Skeletal muscle tissue (tissue), 4 donors: ENCODE results near the gene JARID2. TPM values are rescaled to one million over a fixed set of nuclear protein-coding genes. Genes with fewer than 3 reads are reported as not detected.

ENCODE experiments used
- H3K27ac ChIP-seq: one replicate; pipeline ENCODE4 v1.7.0; 2013; ENCODE audit warnings: mild to moderate bottlenecking, low read depth, low read length, inconsistent platforms
- H3K27me3 ChIP-seq, 3 donors: one replicate each; pipeline ENCODE4 v1.7.0; 2013; ENCODE audit warnings: low read length in 3 of 3; ENCODE audit not compliant: control insufficient read depth in 3 of 3, insufficient read depth in 3 of 3
- H3K36me3 ChIP-seq, 3 donors: one replicate each; pipeline ENCODE4 v1.7.0; 2013; ENCODE audit warnings: low read length in 3 of 3; ENCODE audit not compliant: control insufficient read depth in 3 of 3, insufficient read depth in 3 of 3
- H3K4me1 ChIP-seq, 3 donors: one replicate each; pipeline ENCODE4 v1.7.0; 2013; ENCODE audit warnings: low read length in 3 of 3, mild to moderate bottlenecking in 3 of 3; ENCODE audit not compliant: control insufficient read depth in 3 of 3, insufficient read depth in 3 of 3
- H3K4me3 ChIP-seq, 3 donors: one replicate each; pipeline ENCODE4 v1.7.0; 2013; ENCODE audit warnings: low read length in 3 of 3
- H3K9ac ChIP-seq, 3 donors: one replicate each; pipeline ENCODE4 v1.7.0; 2013; ENCODE audit warnings: low read length in 3 of 3, mild to moderate bottlenecking in 3 of 3, moderate library complexity in 2 of 3, low read depth in 1 of 3
- H3K9me3 ChIP-seq, 3 donors: one replicate each; pipeline ENCODE4 v1.7.0; 2013; ENCODE audit warnings: low read length in 3 of 3; ENCODE audit not compliant: control insufficient read depth in 3 of 3
- total RNA-seq: library from RNA; depleted of rRNA; stranded (reverse); fragments of >200 nt; gene quantifications from one replicate; pipeline ENCODE4 v1.2.3, GENCODE V29; 2014
- donor health status: Osteomylitis.

The JARID2 gene
- total RNA-seq, 1 donor from 2014 or later: 12.0 TPM

DNA sequence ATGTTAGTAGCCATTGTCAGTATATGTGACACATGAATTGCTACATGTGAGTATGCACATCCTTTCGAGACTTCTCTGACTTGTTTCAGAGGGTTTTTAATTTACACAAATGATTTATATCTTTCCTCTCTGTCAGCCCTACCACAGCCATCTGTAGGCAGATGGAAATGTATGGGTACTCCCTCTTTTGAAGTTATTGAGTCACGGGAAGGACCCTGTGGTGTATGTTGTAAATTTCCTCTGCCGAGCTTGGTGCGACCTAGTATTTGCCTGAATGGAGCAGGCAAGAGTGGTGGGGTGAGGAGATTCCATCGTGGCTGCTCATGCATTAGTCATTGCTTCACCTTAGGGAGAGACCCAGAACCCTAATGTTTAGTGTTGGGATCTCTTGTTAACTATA, 171.9 kb downstream of the JARID2 start:
- H3K9ac ChIP-seq: no peak overlapping the region
- peaks cover 25 to 38% (median 36%) of the 10 kb centered on the region in 3 donors for H3K4me1 ChIP-seq
- H3K27ac ChIP-seq: no peak overlapping the region
- H3K27me3 ChIP-seq: no peaks in the 10 kb centered on the region
- H3K9me3 ChIP-seq: peaks cover 0 to 2% (median 2%) of the 10 kb centered on the region in 3 donors
- H3K4me3 ChIP-seq: no peak overlapping the region
- no peaks in the 10 kb centered on the region for H3K36me3 ChIP-seq

- no peak overlapping the region for H3K27ac ChIP-seq
- peaks cover 17 to 38% (median 32%) of the 10 kb centered on the region in 3 donors for H3K4me1 ChIP-seq
- no peak overlapping the region for H3K9ac ChIP-seq
- peaks cover 0 to 2% (median 2%) of the 10 kb centered on the region in 3 donors for H3K9me3 ChIP-seq
- no peaks in the 10 kb centered on the region for H3K36me3 ChIP-seq
- peak overlapping the region in 1 of 3 donors; percentile 18 for H3K4me3 ChIP-seq
- no peaks in the 10 kb centered on the region for H3K27me3 ChIP-seq
Observed at GRCh38 chr6:15419493-15419892, 173.6 kb downstream of the JARID2 start.

GRCh38 chr6:15420959-15421438, 175.1 kb downstream of the JARID2 start:
- Histone ChIP-seq H3K9ac (peak overlapping the region in 2 of 3 donors; percentile 20 to 69), H3K4me3 (peak overlapping the region in 1 of 3 donors; percentile 31), H3K27ac (peak overlapping the region; percentile 57), H3K4me1 (peaks cover 16 to 39% (median 37%) of the 10 kb centered on the region in 3 donors), H3K27me3 (no peaks in the 10 kb centered on the region), H3K36me3 (no peaks in the 10 kb centered on the region), H3K9me3 (peaks cover 0 to 2% (median 2%) of the 10 kb centered on the region in 3 donors)

DNA sequence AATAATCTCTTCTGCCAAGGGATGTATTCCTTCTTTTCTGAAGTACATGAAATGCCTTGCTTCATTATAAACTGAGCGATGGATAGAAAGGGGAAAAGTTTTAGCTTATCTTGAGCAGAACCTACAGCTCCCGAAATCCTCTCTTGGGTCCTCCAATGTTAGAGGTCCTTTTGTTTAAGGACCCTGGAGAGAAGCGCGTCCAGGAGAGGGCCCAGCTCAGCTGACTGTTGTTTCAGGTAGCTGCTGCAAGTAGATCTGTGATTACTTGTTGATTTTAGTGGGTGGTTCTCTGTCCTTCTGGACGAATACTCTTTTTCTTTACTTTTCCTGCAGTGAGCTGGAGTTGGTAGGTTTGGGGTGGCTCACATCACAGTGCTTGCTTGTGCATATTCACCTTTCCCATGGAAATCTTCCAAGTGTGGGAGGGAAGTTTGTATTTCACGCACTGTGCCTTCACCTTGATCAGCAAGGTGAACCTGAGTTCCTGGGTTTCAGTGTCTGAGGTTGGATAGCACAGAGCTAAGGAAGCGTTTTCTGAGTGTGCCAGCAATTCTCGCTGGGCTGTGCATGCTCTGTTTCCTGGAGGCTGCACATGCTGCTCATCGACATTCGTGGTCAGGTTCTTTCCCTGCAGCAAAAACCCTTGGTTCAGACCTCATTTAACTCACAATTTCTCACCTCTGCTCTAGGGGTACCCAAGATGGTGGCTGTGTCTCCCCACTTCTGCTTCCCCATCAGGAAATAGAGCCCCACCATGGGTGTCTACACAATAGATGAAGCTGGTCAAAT, 176.3 kb downstream of the JARID2 start:
- peaks cover 0 to 2% (median 2%) of the 10 kb centered on the region in 3 donors for H3K9me3 ChIP-seq
- H3K27me3 ChIP-seq: no peaks in the 10 kb centered on the region
- H3K9ac ChIP-seq: no peak overlapping the region
- peaks cover 22 to 41% (median 38%) of the 10 kb centered on the region in 3 donors for H3K4me1 ChIP-seq
- H3K4me3 ChIP-seq: no peak overlapping the region
- no peak overlapping the region for H3K27ac ChIP-seq
- H3K36me3 ChIP-seq: no peaks in the 10 kb centered on the region

DNA sequence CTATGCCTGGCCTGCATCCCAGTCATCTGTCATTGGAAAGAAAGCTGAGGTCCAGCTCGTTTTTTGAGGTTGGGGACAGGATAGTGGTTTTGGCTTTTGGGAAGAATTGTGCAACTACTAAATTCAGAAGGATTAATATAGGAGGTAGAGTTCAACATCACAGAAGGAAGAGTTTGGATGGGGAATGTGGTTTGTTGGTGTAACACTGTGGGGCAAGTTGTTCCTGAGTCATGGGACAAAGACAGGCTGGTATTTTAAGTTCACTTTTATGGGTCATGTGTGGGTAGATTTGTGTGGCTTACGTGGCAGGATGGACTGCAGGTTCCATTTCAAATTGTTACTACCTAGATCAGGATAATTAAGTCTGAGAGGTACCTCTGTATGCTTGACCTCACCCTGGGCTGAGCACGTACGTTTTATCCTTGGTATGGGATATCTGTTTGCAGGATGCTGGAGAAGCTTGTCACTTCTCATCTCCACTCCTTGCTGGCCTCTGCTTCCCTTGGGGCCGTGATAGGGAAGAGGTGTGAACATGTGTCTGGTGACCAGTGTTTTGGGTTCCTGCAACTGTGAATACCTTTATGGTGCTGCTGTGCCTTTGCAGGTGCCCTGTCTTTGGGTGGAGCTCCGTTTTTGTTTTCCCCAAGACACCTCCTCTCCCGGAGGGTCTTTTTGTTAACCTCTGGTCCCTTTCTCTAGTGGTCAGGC, 177.6 kb downstream of the JARID2 start:
- Histone ChIP-seq H3K9me3 (peaks cover 0 to 2% (median 2%) of the 10 kb centered on the region in 3 donors), H3K36me3 (no peaks in the 10 kb centered on the region), H3K4me1 (peaks cover 29 to 49% (median 41%) of the 10 kb centered on the region in 3 donors), H3K27me3 (no peaks in the 10 kb centered on the region), H3K9ac (no peak overlapping the region), H3K4me3 (no peak overlapping the region), H3K27ac (no peak overlapping the region)

DNA sequence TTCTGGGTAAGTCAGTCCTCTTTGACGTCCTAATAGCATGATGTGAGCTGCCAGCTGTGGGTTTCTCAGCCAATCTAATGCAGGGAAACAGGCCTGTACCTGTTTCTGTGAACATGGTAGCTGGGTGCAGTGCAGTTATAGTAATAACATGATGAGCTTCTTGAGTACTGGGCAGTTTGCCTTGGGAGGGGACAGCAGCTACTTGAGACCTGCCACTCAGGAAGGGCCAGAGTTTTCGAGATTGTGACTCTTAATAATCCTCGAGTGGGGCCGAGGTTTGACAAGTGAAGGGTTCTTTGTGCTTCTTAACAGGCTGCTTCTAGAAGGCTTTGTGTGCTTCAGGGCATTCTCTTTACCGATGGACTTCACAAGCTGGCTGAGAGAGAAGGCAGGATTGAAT, 180.1 kb downstream of the JARID2 start:
- H3K27me3 ChIP-seq: no peaks in the 10 kb centered on the region
- H3K4me1 ChIP-seq: peaks cover 43 to 61% (median 44%) of the 10 kb centered on the region in 3 donors
- H3K4me3 ChIP-seq: no peak overlapping the region
- no peaks in the 10 kb centered on the region for H3K36me3 ChIP-seq
- H3K9me3 ChIP-seq: no peaks in the 10 kb centered on the region
- H3K9ac ChIP-seq: no peak overlapping the region
- no peak overlapping the region for H3K27ac ChIP-seq

- Histone ChIP-seq H3K4me1 (peaks cover 41 to 64% (median 44%) of the 10 kb centered on the region in 3 donors), H3K27me3 (no peaks in the 10 kb centered on the region), H3K36me3 (no peaks in the 10 kb centered on the region), H3K4me3 (no peak overlapping the region), H3K9me3 (no peaks in the 10 kb centered on the region), H3K27ac (no peak overlapping the region), H3K9ac (no peak overlapping the region)
Observed at GRCh38 chr6:15426395-15426794, 180.5 kb downstream of the JARID2 start.

DNA sequence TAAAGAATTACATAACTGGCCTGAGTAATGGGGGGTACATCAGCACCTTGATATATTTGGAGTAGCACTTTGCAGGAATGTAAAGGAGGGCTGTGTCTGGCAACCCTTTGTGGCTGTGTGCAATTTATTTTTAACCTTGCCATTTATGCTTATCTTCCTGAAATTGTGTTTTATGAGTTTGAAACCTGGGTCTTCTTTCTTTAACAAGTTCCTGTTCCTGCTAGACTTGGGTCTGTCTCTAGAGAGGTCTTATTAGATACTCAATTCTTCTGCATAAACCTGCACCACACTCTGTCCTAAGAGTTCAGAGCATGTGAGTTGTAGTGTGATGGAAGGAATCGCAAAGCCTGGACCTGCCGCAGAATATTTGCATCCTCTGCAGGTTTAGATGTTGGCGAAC, 181.0 kb downstream of the JARID2 start:
- Histone ChIP-seq H3K4me3 (no peak overlapping the region), H3K27ac (no peak overlapping the region), H3K9me3 (no peaks in the 10 kb centered on the region), H3K27me3 (no peaks in the 10 kb centered on the region), H3K9ac (no peak overlapping the region), H3K4me1 (peaks cover 39 to 63% (median 44%) of the 10 kb centered on the region in 3 donors), H3K36me3 (no peaks in the 10 kb centered on the region)

DNA sequence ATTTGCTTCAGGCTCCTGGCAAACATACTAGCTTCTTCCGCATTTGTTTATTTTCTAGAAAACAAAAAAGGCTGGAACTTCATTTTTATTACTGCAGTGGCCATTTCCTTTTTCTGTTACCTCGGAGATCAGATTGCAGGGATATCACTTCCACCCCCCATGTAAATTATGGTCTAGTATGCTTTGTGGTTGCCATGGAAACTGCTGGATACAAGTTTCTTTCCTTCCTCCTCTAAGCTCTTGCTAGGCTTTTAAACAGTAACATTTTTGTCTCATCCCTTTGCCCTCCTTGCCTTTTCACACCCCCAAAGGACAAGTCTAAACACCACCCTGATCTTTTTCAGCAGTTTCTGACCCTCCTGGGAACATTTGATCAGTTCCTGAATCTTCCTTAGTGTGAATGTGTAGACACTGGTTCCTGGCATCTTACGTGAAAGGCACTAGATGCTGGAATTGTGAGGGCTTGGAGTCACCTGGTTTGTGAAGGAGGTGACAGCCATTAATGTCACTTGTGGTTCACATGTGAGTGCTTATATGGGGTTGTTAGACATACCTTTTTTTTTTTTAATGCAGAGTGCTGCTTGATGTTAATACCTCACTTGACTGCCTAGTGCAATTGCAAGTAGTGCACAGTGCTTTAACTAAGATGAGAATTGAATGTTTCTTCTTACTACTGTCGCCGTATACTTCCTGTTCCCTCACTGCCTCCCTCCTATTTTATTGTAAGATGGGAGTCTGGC, 181.6 kb downstream of the JARID2 start:
- H3K4me3 ChIP-seq: no peak overlapping the region
- no peaks in the 10 kb centered on the region for H3K9me3 ChIP-seq
- H3K27ac ChIP-seq: no peak overlapping the region
- H3K9ac ChIP-seq: no peak overlapping the region
- H3K27me3 ChIP-seq: no peaks in the 10 kb centered on the region
- H3K36me3 ChIP-seq: no peaks in the 10 kb centered on the region
- H3K4me1 ChIP-seq: peaks cover 39 to 63% (median 44%) of the 10 kb centered on the region in 3 donors
